CD1c-positive myeloid dendritic cell (primary cell): ENCODE data around the gene EIF1B.

Source experiments
- DNase-seq: peaks from one replicate; pipeline ENCODE4 v3.0.0-alpha.2; 2016; ENCODE audit errors: extremely low spot score

The EIF1B gene

DNA sequence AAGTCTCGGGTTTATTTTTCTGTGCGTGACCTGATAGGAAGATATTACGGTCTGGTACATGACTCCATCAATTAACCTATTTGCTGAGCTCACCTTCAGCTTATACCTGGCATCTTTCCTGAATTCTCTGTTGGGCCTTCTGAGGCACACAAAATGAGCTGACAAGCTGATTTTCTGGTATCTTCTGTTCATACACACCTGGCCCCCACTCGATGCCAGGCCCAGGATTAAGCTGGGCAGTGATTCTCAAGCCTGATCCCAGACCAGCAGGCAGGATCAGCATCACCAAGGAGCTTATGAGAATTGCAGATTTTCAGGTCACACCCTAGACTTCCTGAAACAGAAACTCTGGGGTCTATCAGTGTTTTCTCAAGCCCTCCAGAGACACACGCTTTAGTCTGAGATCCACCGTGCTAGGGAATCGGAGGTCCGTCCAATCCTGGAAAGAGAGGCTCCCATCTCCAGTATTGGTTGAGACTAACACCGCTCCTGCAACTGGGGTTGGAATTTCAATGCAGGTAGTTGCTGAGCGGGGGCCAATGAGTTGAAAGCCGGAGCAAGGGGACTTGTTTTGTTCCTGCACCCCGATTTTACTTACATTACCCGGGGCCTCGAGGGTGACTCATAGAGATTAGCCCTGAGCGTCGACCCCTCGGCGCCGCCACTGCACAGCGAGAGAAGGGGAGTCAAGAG is 636 bp upstream of the EIF1B start:
- DNase-seq = peak; percentile 4

DNA sequence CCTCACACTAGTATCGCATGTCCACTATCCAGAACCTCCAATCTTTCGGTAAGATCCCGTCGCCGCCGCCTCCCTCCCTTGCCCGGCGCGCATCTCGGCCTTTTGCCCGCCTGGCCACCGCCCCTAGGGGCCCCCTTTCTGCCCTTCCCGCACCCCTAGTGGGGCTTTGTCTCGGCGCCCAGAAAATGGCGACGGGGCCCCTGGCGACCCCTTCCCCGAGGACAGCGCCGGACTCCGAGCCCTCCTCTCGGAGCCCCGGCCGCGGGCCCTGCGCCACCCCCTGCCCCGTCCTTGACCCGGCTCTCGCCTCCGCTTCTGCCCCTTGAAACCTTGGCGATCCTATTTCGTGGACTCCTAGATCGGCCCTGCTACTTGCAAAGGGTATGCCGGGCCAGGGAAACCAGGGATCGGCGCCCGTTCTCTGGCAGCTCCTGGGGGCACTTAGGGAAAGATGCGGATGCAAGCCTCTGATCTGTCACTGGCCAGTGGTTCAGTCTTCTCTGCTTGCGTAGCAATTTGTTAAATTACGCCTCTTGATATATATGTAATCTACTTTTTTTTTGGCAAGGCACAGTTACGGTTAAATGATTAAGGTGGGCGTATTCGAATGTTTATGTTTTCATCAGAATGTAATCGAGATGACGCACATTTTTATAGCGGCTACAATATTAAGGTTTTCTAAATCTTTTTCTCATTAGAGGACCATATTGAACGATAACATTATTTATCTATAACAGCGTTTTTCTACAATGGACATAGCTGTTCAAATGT is 603 bp downstream of the EIF1B start:
- peak; percentile 53 for DNase-seq

DNA sequence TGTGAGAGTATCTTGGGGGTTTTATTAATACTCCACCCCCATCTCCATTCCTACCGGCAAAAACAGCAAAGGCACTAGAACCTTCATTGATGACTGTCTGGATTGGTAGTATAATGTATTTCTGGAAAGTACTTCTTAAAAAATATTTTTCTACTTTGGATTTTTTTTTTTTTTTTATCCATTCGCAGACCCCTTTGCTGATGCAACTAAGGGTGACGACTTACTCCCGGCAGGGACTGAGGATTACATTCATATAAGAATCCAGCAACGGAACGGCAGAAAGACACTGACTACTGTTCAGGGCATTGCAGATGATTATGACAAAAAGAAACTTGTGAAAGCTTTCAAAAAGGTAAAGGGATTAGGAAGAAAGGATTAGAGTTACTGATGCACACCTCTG is 1.2 kb downstream of the EIF1B start:
- DNase-seq = peak; percentile 16

DNA sequence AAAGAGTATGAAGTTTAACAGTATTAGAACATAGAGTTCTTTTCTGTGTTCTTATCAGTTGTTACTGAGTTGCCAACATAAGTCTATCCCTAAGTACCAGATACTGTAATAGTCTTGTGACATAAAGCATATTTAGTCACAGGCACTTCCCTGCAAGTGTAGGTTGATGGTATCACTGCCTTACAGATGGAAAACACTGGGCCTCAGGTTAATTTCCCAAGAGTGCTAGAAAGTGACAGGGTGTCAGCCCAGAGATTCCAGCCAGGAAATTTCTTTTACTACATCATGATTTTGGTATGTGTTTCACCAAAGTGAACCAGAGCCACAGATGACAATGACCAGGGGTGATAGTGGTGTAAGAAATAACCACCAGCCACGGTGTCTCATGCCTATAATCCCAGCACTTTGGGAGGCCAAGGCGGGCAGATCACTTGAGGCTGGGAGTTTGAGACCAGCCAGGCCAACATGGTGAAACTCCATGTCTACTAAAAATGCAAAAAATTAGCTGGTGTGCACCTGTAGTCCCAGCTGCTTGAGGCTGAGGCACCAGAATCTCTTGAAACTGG is 3.2 kb downstream of the EIF1B start:
- peak; percentile 44 for DNase-seq

DNA sequence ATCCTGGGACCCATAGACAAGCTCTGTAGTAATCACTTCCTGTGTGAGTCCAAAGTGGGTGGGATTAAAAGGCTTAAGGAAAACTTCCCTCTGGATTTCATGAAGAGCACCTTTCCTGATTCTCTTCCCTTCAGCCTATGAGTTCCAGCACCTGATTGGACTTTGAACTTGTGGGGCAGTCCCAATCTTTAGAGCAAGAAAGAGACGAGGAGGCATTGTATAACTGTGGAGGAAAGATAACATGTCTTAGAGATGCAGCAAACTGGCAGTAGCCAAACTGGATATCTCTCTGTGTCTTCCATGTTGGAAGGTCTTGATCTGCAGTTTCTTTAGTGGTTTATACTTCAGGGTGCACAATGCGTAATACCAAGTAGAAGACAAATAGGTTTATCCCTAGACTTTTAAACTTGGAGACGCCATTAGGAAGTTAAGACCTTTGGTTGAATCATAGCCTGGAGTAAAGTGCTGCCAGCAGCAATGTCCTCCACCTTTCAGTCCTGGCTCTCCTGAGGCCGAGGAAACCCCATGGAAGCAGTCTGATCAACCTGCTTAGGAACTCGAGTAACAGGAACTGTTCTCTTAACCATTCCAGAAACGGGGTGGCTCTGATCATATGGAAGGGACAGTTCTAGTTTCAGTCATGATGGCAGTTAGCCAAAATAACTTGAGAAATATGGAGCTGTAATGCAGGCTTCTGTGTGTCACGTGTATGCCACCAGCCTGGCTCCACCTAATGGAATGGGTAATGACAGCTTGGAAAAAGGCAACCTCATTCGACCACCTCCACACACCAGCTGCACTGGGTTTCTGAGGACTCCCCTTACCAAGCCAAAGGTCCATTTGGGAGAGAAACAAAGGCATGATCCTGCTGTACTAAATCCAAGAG is 4.7 kb downstream of the EIF1B start:
- DNase-seq = peak; percentile 92

DNA sequence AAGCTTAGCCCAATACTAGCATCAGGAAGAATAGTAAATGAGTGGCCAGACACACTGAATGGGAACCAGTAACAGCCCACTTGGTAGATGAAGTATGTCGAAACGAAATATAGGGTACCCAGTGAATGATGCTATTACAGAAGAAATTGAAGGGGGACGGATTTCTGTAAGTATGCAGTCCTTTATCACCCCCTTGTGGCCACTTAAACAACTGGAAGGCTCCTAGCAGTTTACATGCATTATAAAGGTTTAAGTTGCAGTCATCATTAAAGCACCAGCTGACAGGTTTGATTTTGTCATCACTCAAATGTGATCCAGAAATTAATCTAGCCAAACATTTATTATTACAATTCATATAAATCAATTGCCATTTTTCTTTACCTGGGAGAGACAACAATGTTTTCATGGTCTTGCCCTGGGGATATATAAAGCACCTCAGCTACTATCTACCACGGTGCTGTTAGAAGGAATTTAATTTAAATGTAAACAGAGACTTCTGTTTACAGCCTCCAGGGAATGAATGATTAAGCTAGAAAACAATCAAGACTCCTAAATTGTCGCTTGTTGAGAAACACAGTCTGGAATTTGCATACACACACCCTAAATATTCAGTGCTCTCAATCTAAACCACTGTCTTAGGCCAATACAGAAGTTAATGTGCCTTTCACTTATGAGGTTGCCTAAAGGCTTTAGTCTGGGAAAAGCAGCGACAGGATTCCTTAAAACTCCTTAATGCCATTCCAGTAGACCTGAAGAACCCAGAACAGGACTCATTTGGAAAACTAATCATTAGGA is 7.8 kb downstream of the EIF1B start:
- peak; percentile 85 for DNase-seq

DNA sequence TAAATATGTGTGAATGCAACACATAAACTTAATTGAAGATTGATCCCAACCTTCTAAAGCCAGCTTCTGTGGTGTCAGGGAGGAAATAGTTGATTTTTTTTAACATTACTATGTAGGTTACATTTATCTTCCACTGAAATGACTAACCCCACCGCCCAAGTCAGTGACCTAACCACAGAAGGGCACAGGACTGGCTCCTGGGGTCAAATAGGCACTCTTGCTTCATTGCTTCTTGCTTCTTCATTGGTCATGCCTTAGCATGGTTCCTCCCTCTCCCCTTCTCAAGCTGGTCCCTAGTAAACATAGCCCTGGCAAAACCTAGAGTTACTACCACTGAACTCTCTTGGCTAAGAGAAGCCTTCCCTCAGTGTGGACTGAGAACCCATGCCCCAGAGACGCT is 12.3 kb downstream of the EIF1B start:
- no peak for DNase-seq

DNA sequence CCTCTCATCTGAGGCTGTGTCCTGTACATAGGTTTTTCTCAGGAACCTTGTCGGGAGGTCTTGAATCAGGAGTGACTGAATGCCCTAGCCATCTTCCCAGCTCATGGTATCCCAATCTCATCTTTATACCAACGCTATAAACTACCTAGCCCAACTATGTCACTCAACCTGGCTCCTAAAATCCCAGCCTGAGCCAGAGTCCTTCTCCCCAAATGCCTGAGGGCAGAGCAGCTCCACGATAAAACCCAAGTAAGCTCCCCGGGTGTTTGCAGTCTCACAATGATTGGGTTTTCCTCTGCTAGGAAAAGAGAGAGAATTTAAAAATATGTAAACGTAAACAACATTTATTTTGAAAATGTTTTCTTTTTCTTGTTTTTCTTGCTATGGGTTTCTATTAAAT is 14.4 kb downstream of the EIF1B start:
- no peak for DNase-seq

DNA sequence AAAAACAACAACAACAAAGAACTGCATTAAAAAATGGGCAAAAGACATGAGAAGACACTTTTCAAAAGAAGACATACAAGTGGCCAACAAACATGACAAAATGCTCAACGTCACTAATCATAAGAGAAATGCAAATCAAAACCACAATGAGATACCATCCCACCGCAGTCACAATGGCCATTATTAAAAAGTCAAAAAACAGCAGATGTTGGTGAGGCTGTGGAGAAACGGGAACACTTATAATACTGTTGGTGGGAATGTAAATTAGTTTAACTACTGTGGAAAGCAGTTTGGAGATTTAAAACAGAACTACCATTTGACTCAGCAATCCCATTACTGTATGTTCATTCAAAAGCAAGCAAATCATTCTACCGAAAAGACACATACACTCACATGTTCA is 15.1 kb downstream of the EIF1B start:
- no peak for DNase-seq

DNA sequence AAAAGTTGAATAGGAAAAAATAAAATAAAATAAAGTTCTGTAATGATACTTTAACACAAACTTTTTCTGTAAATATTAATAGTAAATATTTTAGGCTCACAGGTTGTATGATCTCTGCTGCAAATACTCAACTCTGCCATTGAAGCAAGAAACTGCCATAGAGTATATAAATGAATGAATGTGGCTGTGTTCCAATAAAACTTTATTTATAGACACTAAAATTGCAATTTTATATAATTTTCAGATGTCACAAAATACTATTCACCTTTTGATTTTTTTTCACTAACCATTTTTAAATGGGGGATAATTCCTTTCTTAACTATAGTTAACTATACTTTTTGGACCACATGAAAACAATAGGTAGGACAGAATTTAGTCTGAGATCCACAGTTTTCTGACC is 16.0 kb downstream of the EIF1B start:
- DNase-seq = no peak

DNA sequence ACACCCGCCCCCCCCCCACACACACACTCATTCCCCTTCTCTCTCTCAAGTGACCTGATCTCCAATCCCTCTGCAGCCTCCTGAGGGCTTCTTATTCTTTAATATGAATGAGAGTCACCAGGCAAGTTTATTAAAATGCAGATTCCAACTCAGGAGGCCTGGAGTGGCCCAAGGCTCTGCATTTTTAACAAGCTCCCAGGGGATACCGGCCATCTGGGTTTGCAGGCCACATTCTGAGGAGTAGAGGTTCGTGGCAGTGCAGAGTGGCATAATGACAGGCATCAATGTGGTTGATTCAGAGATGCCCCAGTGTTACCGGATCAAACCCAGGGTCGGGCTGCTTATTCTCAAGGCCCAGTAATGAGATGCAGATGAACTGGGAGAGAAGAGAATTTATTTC is 18.9 kb downstream of the EIF1B start:
- DNase-seq = no peak

DNA sequence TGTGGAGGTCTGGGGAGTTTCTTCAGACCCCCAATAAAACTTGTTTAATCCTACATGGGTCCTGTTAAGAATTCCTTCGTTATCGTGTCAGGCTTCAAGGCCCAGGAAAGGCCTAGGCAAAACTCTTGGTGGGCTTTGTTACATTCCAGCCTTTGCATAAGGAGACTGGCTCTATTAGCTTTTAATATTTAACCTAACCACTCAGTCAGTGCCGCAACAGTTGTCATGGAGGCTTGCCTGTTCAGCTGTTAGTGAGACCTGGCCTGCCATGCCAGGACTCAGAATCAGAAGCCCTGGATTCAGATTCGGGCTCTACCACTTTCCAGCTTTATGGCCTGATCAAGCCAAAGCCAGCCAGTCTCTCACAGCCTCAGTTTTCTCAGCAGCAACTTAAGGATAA is 19.6 kb downstream of the EIF1B start:
- DNase-seq = no peak

DNA sequence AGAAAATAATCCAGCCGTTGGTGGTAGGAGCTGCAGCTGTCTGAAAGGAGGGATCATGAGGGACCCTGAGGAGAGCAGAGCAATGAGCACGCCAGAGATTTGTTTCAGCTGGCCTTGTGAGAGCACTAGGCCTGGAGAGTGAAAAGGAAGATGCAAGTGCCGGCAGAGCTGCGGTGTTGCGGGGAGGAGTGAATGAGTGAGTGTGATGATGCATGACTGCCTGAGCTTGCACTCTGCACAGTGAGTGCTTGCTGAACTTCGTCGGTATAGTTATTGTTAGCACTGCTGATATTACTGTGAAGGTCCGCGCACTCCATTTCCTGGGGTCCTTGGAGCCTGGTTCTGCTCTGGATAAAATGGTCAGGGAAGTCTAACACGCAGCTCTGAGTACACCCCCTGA is 23.2 kb downstream of the EIF1B start:
- no peak for DNase-seq

DNA sequence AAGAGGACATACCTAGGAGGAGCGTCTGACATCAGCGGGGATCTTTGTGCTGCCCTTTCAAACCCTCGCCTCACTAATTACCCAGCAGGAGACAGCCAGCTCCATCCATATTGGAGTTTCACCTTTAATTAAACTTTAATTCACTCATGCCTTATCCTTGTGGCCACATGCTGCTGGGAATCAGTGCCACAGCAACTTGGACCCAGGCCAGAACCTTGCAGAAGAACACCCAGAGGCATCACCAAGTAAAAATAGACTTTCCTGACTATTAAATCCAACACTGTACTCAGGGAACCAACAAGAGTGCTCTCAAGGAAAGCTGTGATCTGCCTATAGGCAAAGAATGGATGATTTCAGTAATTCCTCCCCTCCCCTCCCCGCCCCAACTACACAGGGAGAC is 23.9 kb downstream of the EIF1B start:
- no peak for DNase-seq

DNA sequence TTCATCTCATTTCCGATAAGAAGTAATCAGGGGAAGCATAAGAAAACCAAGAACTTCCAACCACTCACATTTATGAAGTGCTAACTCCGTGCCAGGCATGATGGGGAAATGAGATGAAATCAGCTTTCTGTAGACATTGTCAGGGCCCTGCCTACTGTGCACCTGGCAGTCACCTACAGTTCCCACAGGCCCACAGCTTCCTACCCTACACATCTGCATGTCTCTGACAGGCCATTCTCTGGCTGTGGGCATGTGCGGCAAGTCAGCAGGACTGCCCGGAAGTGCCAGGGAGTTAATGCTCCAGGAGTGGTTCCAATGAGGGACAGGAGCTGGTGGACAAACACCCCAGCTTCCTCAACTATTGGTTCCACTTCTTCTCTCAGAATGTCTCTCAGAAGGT is 24.3 kb downstream of the EIF1B start:
- no peak for DNase-seq

DNA sequence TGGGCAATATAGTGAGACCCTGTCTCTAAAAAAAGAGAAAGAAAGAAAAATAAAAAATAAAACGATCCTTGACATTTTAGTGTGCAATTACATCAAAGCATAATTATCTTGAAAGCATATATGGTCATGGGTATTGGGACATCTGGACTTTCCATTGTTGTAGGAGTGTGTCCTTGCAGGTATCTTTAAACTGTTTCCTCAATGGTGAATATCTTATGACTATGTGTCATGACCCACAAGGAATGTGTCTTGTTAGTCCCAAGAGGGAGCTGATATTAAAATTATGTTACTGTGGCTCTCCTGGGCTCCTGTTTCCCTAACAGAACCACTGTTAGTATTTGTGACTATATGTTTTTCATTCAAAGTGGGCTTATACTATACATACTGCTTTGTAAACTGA is 26.6 kb downstream of the EIF1B start:
- DNase-seq = no peak

DNA sequence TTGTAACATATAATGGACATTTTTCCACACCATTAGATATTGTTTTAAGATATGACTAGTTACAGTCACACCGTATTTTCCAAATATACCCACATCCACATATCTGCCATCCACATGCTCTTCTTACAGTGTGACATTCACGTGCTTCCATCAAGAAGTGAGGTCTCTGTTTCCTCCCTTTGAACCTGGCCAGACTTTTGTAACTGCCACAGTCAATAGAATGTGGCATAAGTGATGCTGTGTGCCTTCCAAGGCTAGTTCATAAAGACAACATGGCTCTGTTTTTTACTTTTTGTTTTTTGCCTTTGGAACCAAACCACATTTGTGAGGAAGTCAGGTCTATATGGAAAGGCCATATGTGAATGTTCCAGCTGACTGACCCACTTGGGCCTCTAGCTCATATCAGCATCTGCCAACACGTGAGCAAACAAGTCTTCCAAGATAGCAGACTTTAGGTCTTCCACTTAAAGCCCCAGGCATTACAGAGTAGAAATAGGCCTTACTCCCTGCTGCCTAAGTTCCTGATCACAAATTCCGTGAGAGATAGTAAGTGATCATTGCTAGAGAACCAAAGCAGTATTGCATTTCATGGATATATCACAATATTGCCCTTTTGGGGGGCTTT is 27.1 kb downstream of the EIF1B start:
- DNase-seq = no peak

DNA sequence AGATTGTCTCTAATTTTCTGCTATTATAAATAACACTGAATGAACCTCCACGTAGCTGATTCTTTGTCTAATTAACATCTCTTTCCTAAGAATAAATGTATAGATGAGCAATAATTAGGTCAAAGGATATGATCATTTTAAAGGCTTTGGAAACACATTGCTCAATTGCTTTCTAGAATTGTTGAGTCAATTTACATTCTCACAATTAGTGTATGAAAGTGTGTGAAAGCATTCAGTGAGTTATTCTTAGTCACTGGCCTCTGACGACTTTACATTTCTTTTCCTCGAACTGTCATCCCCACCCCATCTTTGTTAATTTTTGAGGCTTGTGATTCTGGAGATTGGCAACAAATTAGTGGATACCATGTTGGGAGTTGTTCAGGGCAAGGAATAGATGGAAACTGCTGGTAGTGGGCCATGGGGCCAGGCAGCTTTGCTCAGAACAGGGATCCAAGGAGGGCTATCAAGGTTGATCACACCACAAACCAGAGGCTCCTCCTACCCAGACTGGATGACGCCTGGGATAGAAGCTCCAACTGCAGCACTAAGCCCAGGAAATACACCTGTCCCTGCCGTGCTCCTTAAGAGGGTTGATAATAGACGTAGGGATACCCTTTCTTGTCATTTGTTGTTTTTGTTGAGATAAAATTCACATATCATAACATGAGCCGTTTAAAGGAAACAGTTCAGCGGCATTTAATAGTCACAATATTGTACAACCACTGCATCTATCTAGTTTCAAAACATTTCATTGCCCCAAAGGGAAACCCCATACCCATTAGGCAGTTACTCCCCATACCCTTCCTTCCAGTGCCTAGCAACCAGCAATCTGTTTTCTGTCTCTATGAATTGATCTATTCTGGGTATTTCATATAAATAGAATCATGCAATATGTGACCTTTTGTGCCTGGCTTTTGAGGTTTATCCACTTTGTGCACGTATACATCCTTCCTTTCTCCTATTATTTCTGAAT is 27.9 kb downstream of the EIF1B start:
- DNase-seq = no peak

DNA sequence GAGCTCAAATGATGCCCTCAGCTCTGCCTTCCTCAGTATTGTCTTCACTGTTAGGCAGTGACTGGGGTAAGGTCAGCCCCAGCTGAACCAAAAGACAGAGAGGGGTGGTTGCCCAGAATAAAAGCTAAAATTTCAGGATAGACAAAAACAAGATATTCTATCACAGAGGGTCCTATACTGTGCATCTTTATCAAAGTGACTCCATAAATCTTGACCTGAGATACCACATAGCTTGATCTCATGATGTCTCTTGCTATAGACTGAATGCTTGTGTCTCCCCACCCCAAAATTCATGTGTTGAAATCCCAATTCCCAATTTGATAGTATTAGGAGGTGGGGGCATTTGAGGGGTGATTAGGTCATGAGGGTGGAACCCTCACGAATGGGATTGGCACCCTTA is 30.4 kb downstream of the EIF1B start:
- no peak for DNase-seq
